Middle frontal gyrus (tissue), 1 donor: Measurements from ENCODE around the gene ZNHIT3.
"Not testable (repeated sequence)": the region's sequence is repeated elsewhere in the genome, so short reads cannot be mapped to it uniquely, and the experiment has no call there.

Source experiments
- DNase-seq: peaks from one replicate; pipeline ENCODE4 v3.0.0-alpha.2; 2015; ENCODE audit warnings: low spot score; ENCODE audit errors: extremely low spot score

The ZNHIT3 gene

GRCh38 chr17:36482611-36483504 lies 3.6 kb upstream of the ZNHIT3 start:
- DNase-seq = peak; percentile 68

GRCh38 chr17:36484021-36484420 lies 2.5 kb upstream of the ZNHIT3 start:
- DNase-seq = not testable (repeated sequence)

- DNase-seq = no peak
Observed at GRCh38 chr17:36485027-36485426, 1.5 kb upstream of the ZNHIT3 start.

GRCh38 chr17:36485805-36486203 lies 677 bp upstream of the ZNHIT3 start:
- DNase-seq = no peak

- no peak for DNase-seq
Observed at GRCh38 chr17:36493956-36494355, 7.5 kb downstream of the ZNHIT3 start.

GRCh38 chr17:36494674-36495073 lies 8.2 kb downstream of the ZNHIT3 start:
- DNase-seq = no peak

GRCh38 chr17:36495076-36495578 lies 8.6 kb downstream of the ZNHIT3 start:
- DNase-seq = no peak

- no peak for DNase-seq
Observed at GRCh38 chr17:36496018-36496789, 9.7 kb downstream of the ZNHIT3 start.

- DNase-seq = no peak
Observed at GRCh38 chr17:36498155-36498554, 11.7 kb downstream of the ZNHIT3 start.

GRCh38 chr17:36498560-36499300 lies 12.2 kb downstream of the ZNHIT3 start:
- no peak for DNase-seq

GRCh38 chr17:36500745-36501225 lies 14.3 kb downstream of the ZNHIT3 start:
- DNase-seq = no peak

- DNase-seq = no peak
Observed at GRCh38 chr17:36501351-36501750, 14.9 kb downstream of the ZNHIT3 start.

GRCh38 chr17:36501963-36502362 lies 15.5 kb downstream of the ZNHIT3 start:
- DNase-seq = no peak

- DNase-seq = no peak
Observed at GRCh38 chr17:36503456-36504155, 17.1 kb downstream of the ZNHIT3 start.

GRCh38 chr17:36504156-36504545 lies 17.7 kb downstream of the ZNHIT3 start:
- no peak for DNase-seq

- no peak for DNase-seq
Observed at GRCh38 chr17:36505171-36505570, 18.7 kb downstream of the ZNHIT3 start.

GRCh38 chr17:36506249-36506826 lies 19.9 kb downstream of the ZNHIT3 start:
- no peak for DNase-seq

GRCh38 chr17:36506831-36507230 lies 20.4 kb downstream of the ZNHIT3 start:
- no peak for DNase-seq

- no peak for DNase-seq
Observed at GRCh38 chr17:36507266-36507665, 20.8 kb downstream of the ZNHIT3 start.

- not testable (repeated sequence) for DNase-seq
Observed at GRCh38 chr17:36508439-36508838, 22.0 kb downstream of the ZNHIT3 start.
